GM18868 (cell line): ENCODE measurements around the gene CAPN14.
A peak's percentile ranks its signal among the peaks of the same experiment; 100 is the strongest.

Experiments used
- ATAC-seq: cut with Tn5 transposase; IDR thresholded peaks from one replicate; pipeline ENCODE4 v1.9.1; 2021; ENCODE audit warnings: mild to moderate bottlenecking, moderate library complexity; ENCODE audit not compliant: unreplicated experiment

Gene CAPN14

GRCh38 chr2:31244101-31244500 is 26.8 kb upstream of the CAPN14 start:
- ATAC-seq = no peak

DNA sequence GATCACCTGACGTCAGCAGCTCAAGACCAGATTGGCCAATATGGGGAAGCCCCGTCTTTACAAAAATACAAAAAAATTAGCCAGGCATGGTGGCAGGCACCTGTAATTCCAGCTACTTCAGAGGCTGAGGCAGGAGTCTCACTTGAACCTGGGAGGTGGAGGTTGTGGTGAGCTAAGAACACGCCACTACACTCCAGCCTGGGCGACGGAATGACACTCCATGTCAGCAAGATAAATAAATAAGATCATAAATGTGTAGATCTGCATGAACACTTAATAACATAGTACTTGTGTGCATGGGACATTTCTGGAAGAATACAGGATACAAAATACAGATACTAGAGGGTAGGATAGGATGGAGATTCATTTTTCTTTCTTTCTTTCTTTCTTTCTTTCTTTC is 25.7 kb upstream of the CAPN14 start:
- ATAC-seq = no peak

DNA sequence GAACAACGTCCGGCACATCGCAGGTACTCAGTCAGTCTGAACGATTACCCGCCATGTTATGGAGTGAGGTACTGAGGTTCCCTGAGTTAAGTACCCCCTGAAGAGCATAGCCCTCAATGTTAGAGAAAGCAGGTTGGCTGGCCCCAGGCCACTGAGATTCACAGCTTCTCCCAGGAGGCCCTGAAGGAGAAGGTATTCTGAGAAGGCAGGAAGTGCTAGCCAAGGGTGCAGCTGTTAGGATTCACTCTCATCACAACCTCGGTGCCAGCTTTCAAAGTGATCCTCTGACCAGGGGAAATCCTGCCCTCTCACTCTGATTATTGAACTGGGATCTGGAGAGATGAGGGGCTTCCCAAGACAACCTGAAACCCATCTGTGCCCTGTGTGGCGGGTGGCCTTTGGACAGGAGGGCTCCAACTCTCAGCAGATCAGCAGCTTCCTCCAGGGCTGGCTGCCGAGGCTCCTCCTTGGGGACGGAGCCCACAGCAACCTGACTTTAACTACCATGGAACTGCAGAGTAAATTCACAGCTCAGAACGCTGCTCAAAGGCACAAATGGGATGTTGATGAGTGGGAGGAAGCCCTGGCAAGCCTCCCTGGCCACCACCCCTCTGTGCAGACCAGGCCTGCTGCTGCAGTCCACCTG is 24.4 kb upstream of the CAPN14 start:
- ATAC-seq = no peak

- no peak for ATAC-seq
Measured at GRCh38 chr2:31240381-31241365, 23.4 kb upstream of the CAPN14 start.

DNA sequence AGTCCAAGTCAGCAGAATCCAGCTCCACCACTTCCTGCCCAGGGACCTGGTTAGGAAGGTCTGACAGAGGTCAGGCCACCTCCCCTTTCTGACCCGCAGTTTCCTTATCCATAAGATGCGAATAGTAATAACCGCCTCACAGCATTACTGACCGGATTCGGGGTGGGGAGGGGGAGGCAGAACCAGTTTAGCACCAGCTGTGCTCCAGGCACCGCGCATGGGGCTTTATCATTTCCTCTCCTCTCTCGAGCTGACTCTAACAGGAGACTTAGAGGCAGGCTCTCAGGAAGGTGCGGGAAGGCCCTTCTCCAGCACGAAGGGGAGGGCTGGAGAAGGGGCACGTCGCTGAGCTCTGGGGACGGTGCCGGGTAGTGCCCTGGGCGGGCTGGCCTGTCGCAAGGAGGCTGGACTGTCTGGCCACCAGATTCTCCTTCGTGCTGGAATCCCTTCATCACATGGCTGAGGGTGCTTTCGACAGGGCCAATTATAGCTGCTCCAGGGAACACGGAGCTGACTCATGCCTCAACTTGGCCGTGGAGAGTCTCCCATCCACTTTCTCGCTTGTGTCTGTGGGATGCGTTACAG is 22.4 kb upstream of the CAPN14 start:
- no peak for ATAC-seq

- no peak for ATAC-seq
Measured at GRCh38 chr2:31238906-31239592, 21.7 kb upstream of the CAPN14 start.

- ATAC-seq = no peak
Measured at GRCh38 chr2:31238126-31238905, 21.0 kb upstream of the CAPN14 start.

DNA sequence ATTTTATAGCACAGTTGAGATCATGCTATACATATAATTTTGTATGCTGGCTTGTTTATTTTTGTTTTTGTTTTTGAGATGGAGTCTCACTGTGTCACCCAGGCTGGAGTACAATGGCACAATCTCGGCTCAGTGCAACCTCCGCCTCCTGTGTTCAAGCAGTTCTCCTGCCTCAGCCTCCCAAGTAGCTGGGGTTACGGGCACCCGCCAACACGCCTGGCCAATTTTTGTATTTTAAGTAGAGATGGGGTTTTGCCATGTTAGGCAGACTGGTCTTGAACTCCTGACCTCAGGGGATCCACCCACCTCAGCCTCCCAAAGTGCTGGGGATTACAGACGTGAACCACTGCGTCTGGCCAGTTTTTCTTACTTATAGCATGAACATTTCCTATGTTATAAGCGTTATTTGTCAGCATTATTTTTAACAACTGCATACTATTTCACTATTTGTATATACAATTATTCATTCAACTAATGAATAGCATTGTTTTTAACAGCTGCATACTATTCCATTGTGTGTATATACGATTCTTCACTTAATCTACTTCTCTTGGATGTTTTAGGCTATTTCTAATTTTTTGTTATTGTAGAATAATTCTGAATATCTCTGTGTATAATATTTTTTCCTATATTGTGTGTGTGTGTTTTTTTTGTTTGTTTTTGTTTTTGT is 20.2 kb upstream of the CAPN14 start:
- no peak for ATAC-seq

DNA sequence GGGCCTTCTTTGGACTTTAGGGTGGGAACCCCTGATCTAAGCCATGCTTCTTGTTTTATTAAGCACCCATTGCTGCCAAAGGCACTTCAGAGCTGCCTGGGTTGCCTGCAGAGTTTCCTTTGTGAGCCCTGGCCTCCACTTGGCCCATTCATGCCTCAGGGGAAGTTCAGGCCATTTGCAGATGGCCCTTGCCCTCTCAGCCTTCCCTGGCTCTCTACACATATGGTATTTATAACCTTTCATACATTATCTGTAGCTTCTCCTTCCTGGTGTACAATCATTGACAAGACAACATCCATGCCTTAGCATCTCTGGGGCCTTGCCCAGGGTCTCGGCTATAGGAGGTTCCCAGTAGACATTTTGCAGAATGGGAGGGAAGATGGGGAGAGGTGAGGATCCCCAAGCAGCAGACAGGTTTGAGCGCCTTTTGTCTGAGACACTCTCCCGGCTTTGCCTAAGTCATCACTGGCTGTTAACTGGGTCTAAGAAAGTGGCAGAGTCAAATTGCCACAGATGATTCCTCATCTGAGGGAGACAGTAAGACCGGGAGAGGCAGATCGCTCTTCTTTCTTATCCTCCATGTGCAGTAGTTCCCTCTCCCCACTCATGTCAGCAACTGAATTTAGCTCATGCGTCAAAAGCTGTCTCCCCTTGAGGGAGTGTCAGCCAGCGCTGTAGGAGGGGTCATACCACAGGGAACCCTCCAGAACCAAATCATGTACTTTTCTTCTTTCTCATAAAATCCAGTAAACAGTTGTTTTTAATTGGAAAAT is 19.3 kb upstream of the CAPN14 start:
- ATAC-seq = no peak

DNA sequence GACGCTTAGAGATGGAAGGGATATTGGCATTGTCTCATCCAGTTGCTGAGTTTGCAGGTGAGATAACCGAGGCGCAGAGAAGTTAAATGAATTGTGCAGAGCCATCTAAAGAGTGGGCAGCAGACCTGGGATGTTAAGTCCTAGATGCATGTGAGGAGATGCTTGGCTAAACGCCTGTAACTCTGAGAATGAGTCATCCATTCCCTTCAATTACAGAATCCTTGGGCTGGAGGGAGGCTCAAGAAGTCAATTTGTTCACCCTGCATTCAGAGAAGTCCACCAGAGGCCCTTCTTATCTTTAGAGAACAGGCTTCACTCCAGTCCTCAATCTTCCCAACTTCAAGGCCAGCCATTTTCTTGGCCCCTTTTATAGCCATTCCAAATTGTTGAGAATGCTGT is 18.2 kb upstream of the CAPN14 start:
- no peak for ATAC-seq

DNA sequence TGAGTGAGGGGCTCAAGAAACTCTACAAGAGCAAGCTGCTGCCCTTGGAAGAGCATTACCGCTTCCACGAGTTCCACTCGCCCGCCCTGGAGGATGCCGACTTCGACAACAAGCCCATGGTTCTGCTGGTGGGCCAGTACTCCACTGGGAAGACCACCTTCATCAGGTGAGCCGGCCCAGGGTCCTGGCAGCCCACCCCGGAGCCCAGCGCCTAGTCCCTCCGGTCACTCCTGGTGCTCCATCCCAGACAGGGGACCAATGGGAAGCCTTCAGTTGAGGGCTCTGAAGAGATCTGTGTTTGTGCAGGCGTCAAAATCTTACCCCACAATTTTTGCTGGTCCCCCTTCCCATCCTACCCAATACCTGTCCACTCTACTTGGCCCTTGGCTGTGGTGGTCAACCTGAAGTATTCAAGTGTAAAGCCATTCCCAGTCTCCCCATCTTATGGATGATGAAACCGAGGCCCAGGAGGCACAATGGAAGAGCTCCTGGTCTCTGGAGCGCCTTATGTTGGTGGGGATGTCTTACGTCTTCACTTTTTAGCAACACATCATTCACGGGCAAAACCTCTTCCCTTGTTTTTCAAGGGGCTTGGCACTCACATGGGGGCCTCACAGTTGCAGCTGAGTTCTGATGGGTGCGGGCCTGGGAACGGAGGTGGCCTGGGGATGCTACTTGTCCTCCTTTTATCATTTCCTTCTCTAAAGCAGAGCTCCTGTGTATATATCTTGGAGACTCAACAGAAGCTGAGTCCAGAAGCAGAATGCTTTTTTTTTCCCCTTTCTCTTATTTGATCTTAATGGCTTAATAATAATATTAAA is 17.6 kb upstream of the CAPN14 start:
- ATAC-seq = no peak

DNA sequence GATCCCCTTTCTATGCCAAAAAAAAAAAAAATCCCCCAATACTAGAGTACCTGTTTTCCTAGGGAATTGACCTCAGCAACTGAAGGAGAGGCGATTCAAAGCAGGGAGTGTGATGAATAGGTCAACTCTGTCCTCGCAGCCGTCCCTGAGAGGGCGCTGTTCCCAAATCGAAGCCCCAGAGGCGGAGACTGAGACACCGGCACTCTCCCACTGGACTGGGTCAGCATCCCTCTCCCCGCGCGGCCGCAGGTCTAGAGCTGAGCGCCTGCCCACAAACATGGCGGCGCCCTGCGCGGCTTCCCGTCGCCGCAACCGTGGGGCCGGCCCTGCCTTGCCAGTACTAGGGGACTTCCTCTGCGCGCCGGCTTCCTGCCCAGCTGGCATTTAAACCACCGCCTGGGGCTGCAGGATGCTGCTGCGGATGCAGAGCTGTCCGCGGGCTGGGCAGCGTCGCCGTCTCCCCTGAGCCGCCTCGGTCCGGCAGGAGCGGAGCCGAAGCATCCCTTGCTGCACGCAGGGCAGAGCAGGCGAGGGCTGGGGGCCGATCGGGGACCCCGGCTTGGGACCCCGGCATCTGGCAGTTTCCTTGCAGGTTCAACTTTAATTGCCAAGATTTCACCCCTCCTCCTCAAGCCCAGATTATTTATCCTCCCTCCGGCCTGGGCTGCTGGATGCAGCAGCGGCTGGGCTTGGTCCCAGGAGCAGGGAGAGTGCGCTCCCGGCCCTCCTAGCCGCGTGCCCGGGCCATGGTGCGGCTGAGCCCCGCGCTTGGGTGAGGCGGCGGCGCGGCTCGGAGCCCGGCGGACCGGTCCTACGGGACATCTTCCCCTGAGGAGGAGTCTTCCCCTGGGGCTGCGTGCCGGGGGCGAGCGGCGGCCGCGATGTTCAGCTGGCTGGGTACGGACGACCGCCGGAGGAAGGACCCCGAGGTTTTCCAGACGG is 16.7 kb upstream of the CAPN14 start, which contains the start of gene EHD3:
Gene EHD3, plus strand, starts transcription at position 412 of the 942 bp plus-strand sequence. Its CDS starts 470 bp downstream, at position 882.
- ATAC-seq = peak; percentile 98

GRCh38 chr2:31233231-31233630 is 15.9 kb upstream of the CAPN14 start:
- ATAC-seq = no peak

- no peak for ATAC-seq
Measured at GRCh38 chr2:31232586-31232985, 15.3 kb upstream of the CAPN14 start.

- ATAC-seq = no peak
Measured at GRCh38 chr2:31231571-31232302, 14.4 kb upstream of the CAPN14 start.

GRCh38 chr2:31230751-31231150 is 13.4 kb upstream of the CAPN14 start:
- ATAC-seq = no peak
